A549 (cell line): Measurements from ENCODE around the gene C1orf174. TPM values are rescaled to one million over a fixed set of nuclear protein-coding genes. Genes with fewer than 3 reads are reported as not detected.
A peak's percentile ranks its signal among the peaks of the same experiment; 100 is the strongest.

Source experiments
- ATAC-seq, 2 experiments: fragments of 200-7000 bp in 1 of 2; fragments of >200 bp in 1 of 2; cut with Nextera tagmentation in 1 of 2; cut with Tn5 transposase in 1 of 2; 3 replicates each; pipeline versions ENCODE4 v1.8.0 to v1.9.1; 2018 to 2020; ENCODE audit warnings: mild to moderate bottlenecking in 1 of 2, moderate library complexity in 1 of 2
- CTCF ChIA-PET: fragments of 300-600 bp; sonication (Branson Sonifier 250); formaldehyde crosslinking; extraction: SDS; loops from one replicate; lab custom pipeline; 2021; ENCODE audit warnings: antibody characterized with exemption, inconsistent platforms; lab: Yijun Ruan, JAX
- POLR2A ChIA-PET: fragments of 350-600 bp; formaldehyde crosslinking; extraction: SDS; loops from one replicate; lab custom pipeline; 2021; ENCODE audit warnings: antibody characterized with exemption, inconsistent platforms; lab: Yijun Ruan, JAX
- DNase-seq, 2 experiments: peaks; one replicate each; pipeline versions ENCODE4 v3.0.0 to v3.0.0-alpha.2; 2011 to 2016; ENCODE audit warnings: low read depth in 1 of 2, low spot score in 1 of 2
- FAIRE-seq: peaks from 2 replicates; lab custom pipeline; 2011; peaks lifted over from hg19 to GRCh38; lab: Jason Lieb, UNC
- H3K27ac ChIP-seq, 2 experiments: fragments of >200 bp; sonication (Bioruptor Twin); formaldehyde crosslinking; 3 replicates each; pipeline ENCODE4 v1.5.1; 2016 to 2017
- H3K4me1 ChIP-seq: fragments of >200 bp; sonication (Bioruptor Twin); formaldehyde crosslinking; 3 replicates; pipeline ENCODE4 v1.6.1; 2016
- H3K4me2 ChIP-seq: fragments of >200 bp; sonication (Bioruptor Twin); formaldehyde crosslinking; 3 replicates; pipeline ENCODE4 v1.6.1; 2016
- H3K4me3 ChIP-seq: fragments of >200 bp; sonication (Bioruptor Twin); formaldehyde crosslinking; 3 replicates; pipeline ENCODE4 v1.5.1; 2016
- H3K9me3 ChIP-seq: fragments of >200 bp; sonication (Bioruptor Twin); formaldehyde crosslinking; 3 replicates; pipeline ENCODE4 v1.6.1; 2016
- CBX2 ChIP-seq: fragments of 200-600 bp; sonication (generic); IDR thresholded peaks from 2 replicates; pipeline ENCODE4 v1.6.1; 2016; ENCODE audit warnings: low read depth, mild to moderate bottlenecking, borderline replicate concordance
- FOSL2 ChIP-seq, 2 experiments: fragments of 450-650 bp in 1 of 2; fragments of >200 bp in 1 of 2; sonication (Bioruptor Twin) in 1 of 2; formaldehyde crosslinking; IDR thresholded peaks; 2 replicates each; pipeline versions ENCODE4 v1.5.0 to v1.6.1; 2016 to 2020; ENCODE audit warnings: mild to moderate bottlenecking in 1 of 2, moderate library complexity in 1 of 2
- FOXS1 ChIP-seq: fragments of 250-450 bp; sonication (Bioruptor Pico); IDR thresholded peaks from 2 replicates; pipeline ENCODE4 v1.5.0; 2020; ENCODE audit warnings: mild to moderate bottlenecking, moderate library complexity
- HEYL ChIP-seq: fragments of 250-450 bp; sonication (Bioruptor Pico); IDR thresholded peaks from 2 replicates; pipeline ENCODE4 v1.8.0; 2021; ENCODE audit warnings: mild to moderate bottlenecking, moderate library complexity
- JUN ChIP-seq, 2 experiments: fragments of >200 bp; sonication (Bioruptor Twin); formaldehyde crosslinking; IDR thresholded peaks; 2 replicates in 1 of 2; 3 replicates in 1 of 2; pipeline ENCODE4 v1.6.1; 2016 to 2017
- JUNB ChIP-seq: fragments of >200 bp; sonication (Bioruptor Twin); formaldehyde crosslinking; IDR thresholded peaks from 2 replicates; pipeline ENCODE4 v1.6.1; 2016
- KDM5A ChIP-seq: fragments of 200-600 bp; sonication (generic); IDR thresholded peaks from 2 replicates; pipeline ENCODE4 v1.6.1; 2016; ENCODE audit warnings: antibody characterized with exemption, mild to moderate bottlenecking
- MAFK ChIP-seq: fragments of 450-650 bp; IDR thresholded peaks from 2 replicates; pipeline ENCODE4 v1.6.1; 2014; ENCODE audit not compliant: partially characterized antibody
- MYC ChIP-seq: IDR thresholded peaks from 2 replicates; pipeline ENCODE4 v1.6.1; 2012; ENCODE audit warnings: mild to moderate bottlenecking, inconsistent platforms, low read length, improper control_type of control experiment, borderline replicate concordance
- NPAS2 ChIP-seq: fragments of 250-450 bp; sonication (Bioruptor Pico); IDR thresholded peaks from 2 replicates; pipeline ENCODE4 v1.8.0; 2022; ENCODE audit warnings: mild to moderate bottlenecking, moderate library complexity, borderline replicate concordance
- NR3C1 ChIP-seq: fragments of >200 bp; sonication (Bioruptor Twin); formaldehyde crosslinking; IDR thresholded peaks from 3 replicates; pipeline ENCODE4 v1.6.1; 2017
- PHF8 ChIP-seq: fragments of 200-600 bp; sonication (generic); IDR thresholded peaks from 2 replicates; pipeline ENCODE4 v1.6.1; 2016; ENCODE audit warnings: low read depth, mild to moderate bottlenecking, antibody characterized with exemption, moderate library complexity, borderline replicate concordance
- RAD21 ChIP-seq, 2 experiments: fragments of >200 bp in 1 of 2; sonication (Bioruptor Twin) in 1 of 2; formaldehyde crosslinking in 1 of 2; IDR thresholded peaks in 1 of 2; conservative IDR thresholded peaks in 1 of 2; 2 replicates in 1 of 2; 3 replicates in 1 of 2; pipeline ENCODE4 v1.6.1; 2012 to 2018; ENCODE audit warnings: inconsistent platforms in 1 of 2
- REST ChIP-seq: fragments of 200-600 bp; sonication (generic); IDR thresholded peaks from 2 replicates; pipeline ENCODE4 v1.6.1; 2016; ENCODE audit warnings: antibody characterized with exemption, mild to moderate bottlenecking, moderate library complexity
- SMC3 ChIP-seq: fragments of >200 bp; sonication (Bioruptor Twin); formaldehyde crosslinking; IDR thresholded peaks from 3 replicates; pipeline ENCODE4 v1.6.1; 2018; ENCODE audit warnings: inconsistent platforms
- TFCP2L1 ChIP-seq: fragments of 250-450 bp; sonication (Bioruptor Pico); IDR thresholded peaks from 2 replicates; pipeline ENCODE4 v1.5.0; 2021; ENCODE audit warnings: mild to moderate bottlenecking
- WGBS: methylation state at CpG from one replicate; pipeline ENCODE4 v1.1.6; 2017; ENCODE audit errors: missing lambda C conversion rate; 5-methylcytosine and 5-hydroxymethylcytosine counted together
- polyA plus RNA-seq, 4 experiments: library from polyadenylated mRNA; depleted of rRNA in 3 of 4; stranded (reverse); fragments of >200 nt; fragmentation: RNase III in 1 of 4; extraction: RNeasy Plus Mini Kit Qiagen cat#74134 plus additional on column Dnase treatment in 1 of 4; gene quantifications; 2 replicates in 3 of 4; 3 replicates in 1 of 4; pipeline ENCODE4 v1.2.3, GENCODE V29; 2011 to 2017
- TF ChIP-seq, protein P1 (sequence below): fragments of >200 bp; sonication (Bioruptor Twin); formaldehyde crosslinking; IDR thresholded peaks from 3 replicates; pipeline ENCODE4 v1.5.1; 2016

C1orf174 gene
- polyA plus RNA-seq, 2 of the 4 experiments (the other 2 are of a cell fraction), result 23.9 to 29.7 TPM

DNA sequence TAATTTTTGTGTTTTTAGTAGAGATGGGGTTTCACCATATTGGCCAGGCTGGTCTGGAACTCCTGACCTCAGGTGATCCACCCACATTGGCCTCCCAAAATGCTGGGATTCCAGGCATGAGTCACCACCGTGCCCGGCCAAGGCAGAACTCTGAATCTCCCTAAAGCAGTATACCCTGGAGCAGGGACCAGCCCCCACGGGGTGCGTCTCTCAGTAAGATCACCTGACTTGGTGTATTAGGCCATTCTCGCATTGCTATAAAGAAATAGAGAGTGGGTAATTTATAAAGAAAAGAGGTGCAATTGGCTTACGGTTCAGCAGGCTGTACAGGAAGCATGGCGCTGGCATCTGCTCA lies 28.6 kb downstream of the C1orf174 start:
- ATAC-seq (no peak), FAIRE-seq (no peak)
- H3K4me2 ChIP-seq, result no peak overlapping the region
- POLR2A ChIA-PET, result no interaction called here
- H3K27ac ChIP-seq, result no peak overlapping the region
- H3K4me1 ChIP-seq, result no peaks in the 10 kb centered on the region
- TF ChIP-seq FOSL2 (IDR thresholded peaks at IDR 0.05), result no peak
- TF ChIP-seq FOSL2 (CRISPR knock-in tag; IDR thresholded peaks at IDR 0.05), result no peak
- TF ChIP-seq KDM5A, result no peak
- TF ChIP-seq PHF8, result no peak
- no peak for TF ChIP-seq REST
- TF ChIP-seq, all 56 proteins: peak for 0
- Histone ChIP-seq H3K4me3 (no peak overlapping the region), H3K9me3 (no peaks in the 10 kb centered on the region)
- no peak for DNase-seq
- CTCF ChIA-PET, result interaction anchor here (1.0 kb wide), 1 partner anchor 13 kb away, joined by 3 read pairs; no protein-coding TSS in a partner anchor
- 91% methylated on average over 3 of the region's 7 CpGs for WGBS

DNA sequence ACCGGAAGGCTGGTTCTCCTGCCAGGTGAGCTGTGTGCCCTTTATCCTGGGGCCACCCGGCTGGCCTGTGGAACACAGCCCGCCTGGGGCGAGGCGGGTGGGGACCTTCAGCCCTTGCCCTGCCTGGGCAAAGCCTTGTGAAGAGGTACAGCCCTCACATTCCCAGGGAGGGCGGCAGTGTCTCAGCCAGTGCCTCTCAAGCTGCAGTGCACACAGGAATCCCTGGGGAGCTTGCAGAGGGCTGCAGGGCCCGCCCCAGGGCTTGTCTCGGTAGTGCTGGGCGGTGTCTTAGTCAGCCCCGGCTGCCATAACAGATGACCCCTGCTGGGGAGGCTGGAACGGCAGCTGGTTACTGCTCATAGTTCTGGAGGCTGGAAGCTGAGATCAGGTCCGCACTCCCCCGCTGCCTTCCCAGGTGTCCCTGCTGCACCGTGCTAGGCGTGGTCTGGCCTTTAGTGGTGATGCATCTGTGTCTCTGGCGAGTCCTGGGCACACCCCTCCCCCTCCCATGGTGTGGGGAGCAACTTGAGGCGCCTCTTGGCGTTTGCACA lies 30.2 kb downstream of the C1orf174 start:
- ATAC-seq, result peak in 1 of 2 experiments; percentile 32; a peak in 1 of 6 replicates
- FAIRE-seq, result no peak
- CTCF ChIA-PET, result no interaction called here

GRCh38 chr1:3868464-3869006 lies 31.5 kb downstream of the C1orf174 start:
- H3K4me1 ChIP-seq, result no peaks in the 10 kb centered on the region
- FAIRE-seq, result no peak
- no peak for TF ChIP-seq NR3C1
- no peak for TF ChIP-seq MYC
- TF ChIP-seq MAFK, result no peak
- TF ChIP-seq, all 56 proteins: peak for 0
- WGBS, result 79% methylated on average over 13 of the region's 13 CpGs
- ATAC-seq, result no peak
- Histone ChIP-seq H3K9me3 (no peaks in the 10 kb centered on the region), H3K4me3 (no peak overlapping the region), H3K4me2 (no peak overlapping the region), H3K27ac (no peak overlapping the region)
- CTCF ChIA-PET, result interaction anchor here (1.2 to 1.6 kb wide), 2 partner anchors 10 to 38 kb away, joined by 4 read pairs; no protein-coding TSS in a partner anchor
- POLR2A ChIA-PET, result no interaction called here
- DNase-seq, result no peak

More for the DNA sequence above, 30.2 kb downstream of the C1orf174 start:
- POLR2A ChIA-PET, result no interaction called here
- Histone ChIP-seq H3K4me3 (no peak overlapping the region), H3K4me2 (no peak overlapping the region), H3K4me1 (no peaks in the 10 kb centered on the region), H3K9me3 (no peaks in the 10 kb centered on the region), H3K27ac (no peak overlapping the region)
- TF ChIP-seq KDM5A (no peak), SMC3 (no peak), FOXS1 (CRISPR knock-in tag) (no peak), CBX2 (no peak), HEYL (CRISPR knock-in tag) (no peak), JUNB (no peak), JUN (IDR thresholded peaks at IDR 0.05) (no peak), TFCP2L1 (CRISPR knock-in tag) (no peak), MAFK (no peak), NPAS2 (CRISPR knock-in tag) (no peak), RAD21 (conservative IDR thresholded peaks at IDR 0.05 in 1 of 2, IDR thresholded peaks at IDR 0.05 in 1 of 2) (no peak)
- TF ChIP-seq, protein P1, sequence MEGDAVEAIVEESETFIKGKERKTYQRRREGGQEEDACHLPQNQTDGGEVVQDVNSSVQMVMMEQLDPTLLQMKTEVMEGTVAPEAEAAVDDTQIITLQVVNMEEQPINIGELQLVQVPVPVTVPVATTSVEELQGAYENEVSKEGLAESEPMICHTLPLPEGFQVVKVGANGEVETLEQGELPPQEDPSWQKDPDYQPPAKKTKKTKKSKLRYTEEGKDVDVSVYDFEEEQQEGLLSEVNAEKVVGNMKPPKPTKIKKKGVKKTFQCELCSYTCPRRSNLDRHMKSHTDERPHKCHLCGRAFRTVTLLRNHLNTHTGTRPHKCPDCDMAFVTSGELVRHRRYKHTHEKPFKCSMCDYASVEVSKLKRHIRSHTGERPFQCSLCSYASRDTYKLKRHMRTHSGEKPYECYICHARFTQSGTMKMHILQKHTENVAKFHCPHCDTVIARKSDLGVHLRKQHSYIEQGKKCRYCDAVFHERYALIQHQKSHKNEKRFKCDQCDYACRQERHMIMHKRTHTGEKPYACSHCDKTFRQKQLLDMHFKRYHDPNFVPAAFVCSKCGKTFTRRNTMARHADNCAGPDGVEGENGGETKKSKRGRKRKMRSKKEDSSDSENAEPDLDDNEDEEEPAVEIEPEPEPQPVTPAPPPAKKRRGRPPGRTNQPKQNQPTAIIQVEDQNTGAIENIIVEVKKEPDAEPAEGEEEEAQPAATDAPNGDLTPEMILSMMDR, result no peak
- 72% methylated on average over 7 of the region's 18 CpGs for WGBS
- DNase-seq, result no peak
